ENCODE measurements around the gene ABCA2.
"Not testable (repeated sequence)": the region's sequence is repeated elsewhere in the genome, so short reads cannot be mapped to it uniquely, and the experiment has no call there.

ABCA2 gene

DNA sequence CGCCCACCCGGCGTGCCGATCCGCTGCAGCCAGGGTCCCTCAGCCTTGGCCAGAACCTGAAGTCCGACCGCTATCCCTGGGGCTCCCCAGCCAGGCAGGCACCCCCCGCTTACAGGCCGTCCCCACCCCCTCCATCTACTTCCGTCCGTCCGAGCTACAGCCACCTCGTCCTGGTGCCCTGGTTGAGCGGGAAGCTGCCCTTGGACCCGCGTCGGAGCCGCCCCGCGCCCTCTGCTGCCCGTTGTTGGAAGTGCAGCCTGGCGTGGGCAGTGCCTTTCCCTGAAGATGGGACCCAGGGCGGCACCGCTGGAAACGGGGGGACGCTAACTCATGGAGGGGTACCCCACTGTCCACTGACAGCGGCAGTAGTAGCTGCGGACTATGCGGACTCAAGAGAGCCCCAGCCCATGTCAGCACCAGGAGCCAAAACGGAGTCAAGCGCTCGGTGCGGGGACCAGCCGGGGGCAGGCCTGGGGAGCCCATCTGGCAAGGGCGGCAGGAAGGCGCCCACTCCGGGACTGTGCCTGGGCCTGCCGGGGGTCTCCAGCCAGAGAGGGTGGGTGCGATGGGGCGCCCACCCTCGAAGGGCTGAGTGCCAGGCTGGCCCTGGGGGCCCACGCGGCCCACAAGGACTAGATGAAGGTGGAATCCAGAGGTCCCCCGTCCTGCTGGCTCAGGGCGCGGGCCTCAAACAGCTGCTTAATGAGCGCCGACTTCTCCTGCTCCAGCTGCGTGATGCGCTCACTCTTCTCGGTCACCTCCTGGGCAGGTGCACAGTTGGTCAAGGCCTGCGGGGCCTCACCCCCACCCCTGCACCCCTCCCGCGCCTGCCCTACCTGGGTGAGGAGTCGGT, 36.2 kb upstream of the ABCA2 start:
- DNase-seq (ENCODE audit: low spot score), result peak; percentile 48

DNA sequence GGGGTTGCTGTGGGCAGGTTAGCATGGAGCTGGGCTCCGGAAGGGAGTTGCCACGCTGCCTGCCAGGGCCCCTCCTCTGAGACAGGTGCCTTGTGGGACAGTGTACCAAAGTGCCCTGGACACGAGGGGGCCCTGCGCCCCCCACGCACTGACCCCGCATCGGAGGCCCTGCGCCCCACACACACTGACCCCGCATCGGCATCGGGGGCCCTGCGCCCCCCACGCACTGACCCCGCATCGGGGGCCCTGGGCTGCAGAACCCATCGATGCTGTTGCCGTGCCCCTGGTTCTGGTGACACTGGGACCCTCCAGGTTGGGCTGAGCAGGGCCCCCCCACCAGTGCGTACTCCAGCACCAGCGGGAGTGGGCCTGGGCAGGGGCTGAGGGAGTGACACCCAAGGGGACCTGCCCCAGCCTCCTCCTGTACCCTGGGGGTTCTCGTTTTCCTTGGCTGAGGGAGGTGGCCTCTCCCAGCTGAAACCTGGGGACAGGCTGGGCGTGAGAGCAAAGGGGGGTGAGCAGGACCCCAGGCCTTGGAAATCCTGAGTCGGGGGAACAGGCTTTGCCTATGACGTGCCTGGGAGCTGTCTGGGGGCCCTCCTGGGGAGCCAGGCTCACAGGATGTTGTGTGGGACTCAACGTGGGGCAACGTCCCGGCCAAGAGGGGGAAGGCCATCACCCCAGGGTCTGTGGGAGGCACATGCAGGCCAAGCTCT, 35.4 kb upstream of the ABCA2 start:
- no peak for DNase-seq (ENCODE audit: low spot score)

GRCh38 chr9:137062798-137063197, 34.8 kb upstream of the ABCA2 start:
- DNase-seq (ENCODE audit: low spot score), result not testable (repeated sequence)

DNA sequence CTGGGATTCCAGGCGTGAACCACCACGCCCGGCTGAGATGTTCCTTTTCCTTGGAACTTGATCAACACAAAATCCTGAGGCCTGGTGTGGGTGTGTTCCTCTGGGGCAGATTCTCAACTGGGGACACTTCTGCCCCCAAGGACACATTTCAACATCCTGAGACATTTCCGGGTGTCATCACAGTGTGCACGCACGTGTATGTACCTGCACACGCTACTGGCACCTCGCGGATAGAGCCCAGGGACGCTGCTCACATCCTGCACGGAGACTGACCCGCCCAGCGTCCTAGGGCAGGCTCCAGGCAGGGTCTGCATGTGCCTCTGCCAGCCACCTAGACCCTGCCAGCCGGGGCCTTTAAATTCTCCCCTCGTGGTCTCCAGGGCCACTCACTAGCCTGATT, 34.3 kb upstream of the ABCA2 start:
- DNase-seq (ENCODE audit: low spot score), result no peak

DNA sequence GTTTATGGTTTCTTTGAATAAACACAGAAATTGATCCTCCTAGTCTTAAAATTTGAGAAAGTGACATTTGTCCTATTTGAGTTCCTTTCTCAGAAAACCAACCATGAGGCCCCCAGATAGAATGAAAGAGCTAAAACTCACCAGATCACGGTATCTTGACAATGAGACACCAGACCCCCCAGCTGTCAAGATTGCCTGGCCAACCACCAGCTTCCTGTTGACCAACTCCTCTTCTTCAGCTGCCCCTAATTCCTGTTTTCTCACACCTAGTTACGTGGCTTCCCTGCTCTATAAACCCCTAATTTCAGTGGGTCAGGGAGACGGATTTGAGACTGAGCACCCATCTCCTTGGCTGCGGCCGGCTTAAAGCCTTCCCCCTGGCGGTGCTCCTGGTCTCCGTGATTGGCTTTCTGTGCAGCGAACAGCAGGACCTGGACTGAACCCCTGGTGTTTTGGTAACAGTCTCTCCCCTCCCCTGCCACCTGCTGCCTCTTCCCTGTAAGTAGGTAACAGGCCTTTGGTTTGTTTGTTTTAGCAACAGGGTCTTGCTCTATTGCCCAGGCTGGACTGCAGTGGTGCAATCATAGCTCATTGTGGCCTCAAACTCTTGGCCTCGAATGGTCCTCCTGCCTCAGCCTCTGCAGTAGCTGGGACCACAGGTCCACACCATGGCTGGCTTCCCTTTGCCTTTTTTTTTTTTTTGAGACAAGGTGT, 30.6 kb upstream of the ABCA2 start:
- no peak for DNase-seq (ENCODE audit: low spot score)

DNA sequence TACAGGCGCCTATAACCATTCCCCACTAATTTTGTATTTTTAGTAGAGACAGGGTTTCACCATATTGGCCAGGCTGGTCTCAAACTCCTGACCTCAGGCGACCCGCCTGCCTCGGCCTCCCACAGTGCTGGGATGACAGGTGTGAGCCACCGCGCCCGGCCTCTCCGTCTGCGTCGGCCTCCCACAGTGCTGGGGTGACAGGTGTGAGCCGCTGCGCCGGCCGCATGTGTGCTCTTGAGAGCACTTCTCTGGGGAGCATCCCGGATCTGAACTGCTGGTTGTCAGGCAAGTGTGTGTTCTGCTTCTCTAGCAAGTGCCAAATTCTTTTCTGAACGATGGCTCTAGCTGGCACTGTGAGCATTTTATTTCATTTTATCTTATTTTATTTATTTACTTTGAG, 29.5 kb upstream of the ABCA2 start:
- no peak for DNase-seq (ENCODE audit: low spot score)

DNA sequence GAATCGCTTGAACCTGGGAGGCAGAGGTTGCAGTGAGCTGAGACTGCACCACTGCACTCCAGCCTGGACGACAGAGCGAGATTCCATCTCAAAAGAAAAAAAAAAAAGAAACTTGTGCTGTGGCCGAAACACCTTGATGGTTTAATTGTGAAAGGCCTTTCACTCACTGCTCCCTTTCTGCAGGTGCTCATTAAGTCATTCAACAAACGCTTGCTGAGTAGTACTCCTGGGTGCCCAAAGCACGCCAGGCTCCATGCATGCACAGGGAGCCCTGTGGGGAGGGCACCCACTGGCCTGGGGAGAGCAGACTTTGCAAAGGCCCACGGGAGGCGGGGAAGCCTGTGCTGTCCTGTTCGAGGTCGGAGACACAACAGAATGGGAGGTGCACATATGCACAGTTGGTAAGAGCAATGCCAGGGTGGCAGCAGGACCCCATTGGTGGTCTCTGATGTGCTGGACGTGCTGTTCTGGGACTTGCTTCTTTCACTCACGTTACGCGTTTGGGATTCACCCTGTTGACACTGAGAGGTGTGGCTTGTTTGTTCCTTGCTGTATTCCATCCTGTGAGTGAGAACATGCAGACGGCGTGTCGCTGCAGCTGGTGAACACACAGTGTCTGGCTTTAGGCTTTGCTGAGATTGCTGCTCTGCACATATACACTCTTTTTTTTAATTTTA, 28.8 kb upstream of the ABCA2 start:
- DNase-seq (ENCODE audit: low spot score), result no peak

DNA sequence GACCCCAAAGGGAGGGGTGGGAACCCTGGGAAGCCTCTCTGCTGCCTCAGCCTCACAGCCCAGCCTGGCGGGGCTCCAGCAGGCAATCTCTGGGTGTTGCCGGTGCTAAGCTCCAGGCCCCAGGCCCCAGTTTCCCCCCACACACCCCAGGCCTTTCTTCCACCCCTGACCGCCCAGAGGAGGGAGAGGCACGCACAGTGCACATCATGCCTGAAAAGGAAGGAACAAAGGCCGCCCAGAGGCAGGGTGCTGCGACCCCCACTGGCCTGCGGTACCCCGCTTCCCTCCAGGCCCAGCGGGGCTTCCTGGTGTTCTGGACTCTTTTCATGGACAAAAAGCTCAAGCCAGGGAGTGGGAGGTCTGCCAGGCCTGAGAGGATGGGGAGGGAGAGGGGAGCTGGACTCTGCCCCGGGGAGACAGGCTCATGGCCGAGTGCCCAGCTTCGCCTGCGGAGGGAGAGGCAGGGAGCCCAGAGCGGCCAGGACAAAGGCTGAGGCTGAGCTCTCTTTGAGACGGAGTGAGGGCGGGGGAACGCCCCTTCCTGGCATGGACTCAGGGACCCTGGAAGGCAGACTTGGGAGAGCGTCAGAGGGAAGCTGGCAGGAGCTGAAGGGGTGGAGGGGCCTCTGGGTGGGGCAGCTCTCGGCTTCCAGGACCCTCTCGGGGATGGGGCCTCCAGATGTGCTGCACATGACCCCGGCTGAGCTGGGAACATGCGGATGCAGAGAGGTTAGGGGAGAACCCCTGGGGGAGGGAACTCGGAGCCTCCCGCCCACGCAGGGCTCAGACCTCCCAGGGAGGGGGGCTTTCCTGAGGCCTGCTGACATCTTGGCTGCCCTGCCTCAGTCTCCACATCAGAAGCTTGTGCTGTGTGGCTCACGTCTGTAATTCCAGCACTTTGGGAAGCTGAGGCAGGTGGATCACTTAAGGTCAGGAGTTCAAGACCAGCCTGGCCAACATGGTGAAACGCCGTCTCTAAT, 27.6 kb upstream of the ABCA2 start:
- no peak for DNase-seq (ENCODE audit: low spot score)

GRCh38 chr9:137054932-137055384, 26.9 kb upstream of the ABCA2 start:
- no peak for DNase-seq (ENCODE audit: low spot score)

DNA sequence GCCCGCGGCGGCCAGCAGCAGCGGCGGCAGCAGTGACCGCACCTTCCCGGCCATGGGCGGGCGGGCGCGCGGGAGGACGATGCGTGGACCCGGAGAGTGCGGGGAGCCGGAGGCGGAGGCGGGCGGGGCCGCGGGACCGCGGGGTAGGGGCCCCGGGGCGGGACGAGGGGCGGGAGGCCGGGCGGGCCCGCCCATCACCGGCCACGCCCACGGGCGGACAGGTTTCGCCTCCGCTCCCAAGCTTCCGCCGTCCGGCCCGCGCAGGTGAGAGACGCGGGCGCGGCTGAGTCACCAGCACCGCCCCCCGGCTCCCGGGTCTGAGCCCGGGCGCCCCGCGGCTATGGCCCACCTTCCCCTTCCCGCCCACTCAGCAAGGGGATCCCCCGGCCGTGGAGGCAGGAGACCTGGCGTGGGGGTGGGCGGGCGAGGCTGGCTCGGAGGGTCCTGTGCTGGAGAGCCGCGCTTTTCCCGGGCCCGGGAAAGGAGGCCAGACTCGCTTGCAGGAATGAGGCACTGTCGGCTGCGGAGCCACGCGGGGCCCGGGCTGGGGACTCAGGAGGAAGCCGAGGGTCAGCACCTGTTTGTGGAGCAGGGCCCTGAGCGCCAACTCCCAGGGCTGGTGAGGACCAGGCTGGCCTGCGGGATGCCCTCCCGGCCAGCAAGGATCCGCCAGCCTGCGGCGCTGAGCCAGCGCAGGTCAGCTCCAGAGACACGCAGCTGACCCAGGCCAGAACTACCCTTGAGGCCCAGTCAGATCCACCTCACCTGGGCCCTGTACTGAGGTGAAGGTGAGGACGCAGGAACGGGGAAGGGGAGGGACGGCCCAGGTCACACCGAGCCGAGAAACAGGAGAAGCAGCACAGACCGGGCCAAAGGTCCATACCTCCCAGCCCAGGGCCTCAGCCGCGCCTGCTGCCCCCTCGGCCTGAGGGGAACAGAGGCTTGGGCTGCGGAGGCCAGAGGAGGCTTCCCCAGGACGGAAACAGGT, 26.2 kb upstream of the ABCA2 start, which contains the start of gene ENTPD2:
Gene ENTPD2 (minus strand): TSS at position 118 of the 988 bp plus-strand sequence. CDS start 64 bp downstream, at position 54.
- no peak for DNase-seq (ENCODE audit: low spot score)

- DNase-seq (ENCODE audit: low spot score), result no peak
These were observed 25.2 kb upstream of the ABCA2 start for GRCh38 chr9:137052998-137053943.

DNA sequence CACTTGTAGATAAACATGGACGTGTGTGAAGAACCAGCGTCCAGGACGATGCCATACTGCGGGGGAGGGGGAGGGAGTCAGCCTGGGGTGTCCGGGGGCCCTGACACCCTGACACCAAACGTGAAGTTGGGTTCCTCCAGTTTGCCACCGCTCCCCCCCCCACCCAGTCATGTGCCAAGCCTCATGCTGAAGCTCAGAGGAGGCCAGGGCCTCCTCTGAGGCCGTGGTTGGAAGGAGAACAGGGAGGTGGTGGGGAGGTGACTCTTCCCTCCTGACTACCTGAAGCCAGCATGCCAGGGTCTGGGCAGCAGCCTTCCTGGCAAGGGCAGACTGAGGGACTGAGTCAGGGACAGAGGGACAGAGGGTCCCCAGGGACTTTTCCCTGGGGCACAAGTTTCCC, 24.3 kb upstream of the ABCA2 start:
- no peak for DNase-seq (ENCODE audit: low spot score)

DNA sequence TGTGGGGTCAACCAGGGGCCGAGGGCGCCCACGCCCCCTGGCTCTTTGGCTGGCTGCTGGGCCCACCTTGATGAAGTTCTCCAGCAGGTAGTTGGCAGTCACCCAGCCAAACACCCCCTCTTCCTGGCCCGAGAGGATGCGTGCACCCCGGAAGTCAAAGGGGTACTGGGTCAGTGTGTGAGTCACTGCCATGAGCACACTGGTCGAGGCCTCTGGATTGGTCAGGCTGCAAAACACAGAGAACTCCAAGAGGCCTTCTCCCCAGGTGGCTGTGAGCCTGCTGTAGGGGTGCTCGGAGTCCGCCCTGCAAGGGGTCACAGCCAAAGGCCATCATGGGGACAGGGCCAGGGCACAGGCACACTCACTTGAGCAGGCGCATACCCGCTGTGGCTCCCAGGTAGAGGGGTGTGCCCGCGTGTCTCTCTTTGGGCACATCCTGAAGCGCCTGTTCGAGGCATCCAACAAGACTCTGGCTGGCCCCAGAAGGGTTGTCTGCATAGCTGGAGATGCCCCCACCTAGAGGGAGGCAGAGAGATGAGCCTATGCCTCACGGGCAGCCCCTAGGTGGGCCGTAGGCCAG, 23.2 kb upstream of the ABCA2 start:
- DNase-seq (ENCODE audit: low spot score), result no peak

DNA sequence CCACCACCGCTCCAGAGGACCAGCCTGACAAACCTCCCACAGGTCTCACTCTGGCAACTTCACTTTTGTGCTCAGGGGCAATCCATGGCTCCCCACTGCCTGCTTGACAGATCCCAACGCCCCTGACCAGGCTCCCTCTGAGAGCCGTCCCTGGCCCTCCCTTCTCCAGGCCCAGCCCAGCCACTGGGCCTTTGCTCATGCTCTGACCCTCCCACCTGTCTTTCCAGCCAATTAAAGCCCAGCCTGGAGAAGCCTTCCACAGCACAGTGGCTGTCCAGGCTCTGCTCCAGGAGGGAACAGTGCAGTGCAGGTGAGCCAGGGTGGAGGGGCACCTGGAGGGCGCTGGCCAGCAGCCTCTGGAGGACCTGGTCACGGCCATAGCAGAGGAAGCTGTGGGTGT, 22.5 kb upstream of the ABCA2 start:
- DNase-seq (ENCODE audit: low spot score), result no peak

GRCh38 chr9:137049544-137050449, 21.8 kb upstream of the ABCA2 start:
- no peak for DNase-seq (ENCODE audit: low spot score)

DNA sequence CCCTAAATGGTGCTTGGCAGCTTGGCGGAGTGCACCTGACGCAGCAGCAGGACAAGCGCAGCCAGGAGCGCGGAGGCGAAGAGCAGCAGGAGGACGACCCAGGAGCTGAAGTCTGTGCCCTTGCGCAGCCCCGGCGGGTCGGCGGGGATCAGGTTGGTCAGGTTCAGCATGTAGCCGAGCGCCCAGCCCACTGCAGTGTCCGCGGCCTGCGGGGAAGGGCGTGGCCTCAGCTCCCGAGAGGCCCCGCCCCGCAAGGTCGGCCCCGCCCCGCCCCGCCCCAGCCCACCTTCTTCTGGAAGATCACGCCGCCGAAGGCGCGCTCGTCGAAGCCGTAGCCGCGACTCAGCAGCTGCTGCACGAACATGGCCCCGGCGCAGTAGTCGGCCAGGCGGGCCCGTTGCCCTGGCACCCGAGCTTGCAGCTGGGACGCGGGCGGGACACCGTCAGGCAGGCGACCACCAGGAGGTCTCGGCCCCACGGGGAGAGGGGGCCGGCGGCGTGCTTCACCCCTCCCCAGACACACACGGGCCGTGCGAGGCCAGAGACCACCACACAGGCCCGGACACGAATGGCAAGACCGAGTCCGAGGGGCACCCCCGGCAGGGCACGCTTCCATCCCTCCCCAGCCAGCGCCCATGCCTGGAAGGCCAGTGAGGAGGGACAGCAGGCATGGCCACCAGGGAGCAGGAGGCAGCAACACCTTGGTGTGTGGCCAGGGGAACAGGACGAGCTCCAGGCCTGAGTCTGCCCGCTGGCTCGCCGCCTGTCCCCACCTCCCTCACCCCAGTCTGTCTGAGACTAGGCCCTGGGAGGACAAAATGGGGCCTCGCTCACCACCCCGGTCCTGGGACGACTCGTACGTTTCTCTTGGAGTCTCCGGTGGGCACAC, 20.9 kb upstream of the ABCA2 start:
- DNase-seq (ENCODE audit: low spot score), result no peak

Measured in kidney capillary endothelial cell (primary cell).